ENCODE results near the gene PROCR.
"Not testable (repeated sequence)": the region's sequence is repeated elsewhere in the genome, so short reads cannot be mapped to it uniquely, and the experiment has no call there.

PROCR gene

GRCh38 chr20:35179292-35180212 lies 7.7 kb downstream of the PROCR start:
- H3K36me3 ChIP-seq, result peaks cover 4% of the 10 kb centered on the region; the same call in 1 of the 2 replicates
- TF ChIP-seq Cebpa-rat (IDR thresholded peaks at IDR 0.05), result no peak
- H4K20me1 ChIP-seq, result no peaks in the 10 kb centered on the region
- no peak overlapping the region for H3K4me3 ChIP-seq
- H3K4me2 ChIP-seq, result no peak overlapping the region
- no peak overlapping the region for H3K9ac ChIP-seq
- H3K4me1 ChIP-seq, result no peaks in the 10 kb centered on the region
- no peaks in the 10 kb centered on the region for H3K9me3 ChIP-seq
- H3K27me3 ChIP-seq, result no peaks in the 10 kb centered on the region
- no peak overlapping the region for H3K27ac ChIP-seq

GRCh38 chr20:35180266-35180665 lies 8.4 kb downstream of the PROCR start:
- TF ChIP-seq Cebpa-rat (IDR thresholded peaks at IDR 0.05), result no peak
- no peak overlapping the region for H3K27ac ChIP-seq

GRCh38 chr20:35181731-35182130 lies 9.9 kb downstream of the PROCR start:
- no peak for TF ChIP-seq Cebpa-rat (IDR thresholded peaks at IDR 0.05)
- H3K4me2 ChIP-seq, result no peak overlapping the region
- no peaks in the 10 kb centered on the region for H3K27me3 ChIP-seq
- H3K4me3 ChIP-seq, result no peak overlapping the region
- no peaks in the 10 kb centered on the region for H3K9me3 ChIP-seq
- H3K27ac ChIP-seq, result no peak overlapping the region
- no peaks in the 10 kb centered on the region for H4K20me1 ChIP-seq
- H3K9ac ChIP-seq, result no peak overlapping the region
- no peaks in the 10 kb centered on the region for H3K36me3 ChIP-seq
- H3K4me1 ChIP-seq, result no peaks in the 10 kb centered on the region

More at GRCh38 chr20:35180266-35180665, 8.4 kb downstream of the PROCR start:
- Histone ChIP-seq H3K4me3 (no peak overlapping the region), H4K20me1 (no peaks in the 10 kb centered on the region), H3K9ac (no peak overlapping the region), H3K27me3 (no peaks in the 10 kb centered on the region), H3K4me1 (no peaks in the 10 kb centered on the region), H3K4me2 (no peak overlapping the region), H3K36me3 (peaks cover 4% of the 10 kb centered on the region; the same call in 1 of the 2 replicates), H3K9me3 (no peaks in the 10 kb centered on the region)

- not testable (repeated sequence) for H3K4me2 ChIP-seq, H3K27me3 ChIP-seq, H3K4me3 ChIP-seq, H4K20me1 ChIP-seq, H3K9ac ChIP-seq, H3K36me3 ChIP-seq, H3K9me3 ChIP-seq, H3K27ac ChIP-seq, H3K4me1 ChIP-seq
Observed at GRCh38 chr20:35186691-35187289, 14.9 kb downstream of the PROCR start.

- Histone ChIP-seq H3K9me3 (no peaks in the 10 kb centered on the region), H3K4me2 (no peak overlapping the region), H3K4me3 (no peak overlapping the region), H3K9ac (no peak overlapping the region), H3K27me3 (no peaks in the 10 kb centered on the region), H3K27ac (no peak overlapping the region), H3K4me1 (no peaks in the 10 kb centered on the region), H4K20me1 (no peaks in the 10 kb centered on the region), H3K36me3 (no peaks in the 10 kb centered on the region)
- TF ChIP-seq Cebpa-rat (IDR thresholded peaks at IDR 0.05), result no peak
Observed at GRCh38 chr20:35187584-35188190, 15.8 kb downstream of the PROCR start.

DNA sequence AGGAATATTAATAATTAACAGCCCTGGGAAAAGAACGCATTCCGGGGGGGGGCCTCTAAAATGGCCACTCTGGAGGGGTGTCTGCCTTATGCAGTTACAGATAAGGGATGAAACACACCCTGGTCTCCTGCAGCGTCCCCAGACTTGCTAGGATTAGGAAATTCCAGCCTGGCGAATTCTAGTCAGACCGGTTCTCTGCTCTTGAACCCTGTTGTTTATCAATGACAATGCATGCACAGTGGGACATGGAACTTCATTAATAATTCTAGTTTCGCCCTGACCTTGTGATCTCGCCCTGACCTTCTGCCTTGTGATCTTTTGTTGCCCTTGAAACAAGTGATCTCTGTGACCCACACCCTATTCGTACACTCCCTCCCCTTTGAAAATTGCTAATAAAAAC lies 17.4 kb downstream of the PROCR start:
- not testable (repeated sequence) for H3K27me3 ChIP-seq, H4K20me1 ChIP-seq, H3K27ac ChIP-seq, H3K4me2 ChIP-seq, H3K4me1 ChIP-seq, H3K36me3 ChIP-seq, H3K9ac ChIP-seq, H3K4me3 ChIP-seq, H3K9me3 ChIP-seq

- Histone ChIP-seq H3K4me3 (no peak overlapping the region), H4K20me1 (no peaks in the 10 kb centered on the region), H3K4me1 (no peaks in the 10 kb centered on the region), H3K9ac (no peak overlapping the region), H3K4me2 (no peak overlapping the region), H3K9me3 (0 out of 2 replicates have a peak, but pooled peaks cover 4% of the 10 kb centered on the region), H3K27me3 (no peaks in the 10 kb centered on the region), H3K27ac (no peak overlapping the region), H3K36me3 (no peaks in the 10 kb centered on the region)
- TF ChIP-seq Cebpa-rat (IDR thresholded peaks at IDR 0.05), result no peak
Observed at GRCh38 chr20:35190556-35190955, 18.7 kb downstream of the PROCR start.

DNA sequence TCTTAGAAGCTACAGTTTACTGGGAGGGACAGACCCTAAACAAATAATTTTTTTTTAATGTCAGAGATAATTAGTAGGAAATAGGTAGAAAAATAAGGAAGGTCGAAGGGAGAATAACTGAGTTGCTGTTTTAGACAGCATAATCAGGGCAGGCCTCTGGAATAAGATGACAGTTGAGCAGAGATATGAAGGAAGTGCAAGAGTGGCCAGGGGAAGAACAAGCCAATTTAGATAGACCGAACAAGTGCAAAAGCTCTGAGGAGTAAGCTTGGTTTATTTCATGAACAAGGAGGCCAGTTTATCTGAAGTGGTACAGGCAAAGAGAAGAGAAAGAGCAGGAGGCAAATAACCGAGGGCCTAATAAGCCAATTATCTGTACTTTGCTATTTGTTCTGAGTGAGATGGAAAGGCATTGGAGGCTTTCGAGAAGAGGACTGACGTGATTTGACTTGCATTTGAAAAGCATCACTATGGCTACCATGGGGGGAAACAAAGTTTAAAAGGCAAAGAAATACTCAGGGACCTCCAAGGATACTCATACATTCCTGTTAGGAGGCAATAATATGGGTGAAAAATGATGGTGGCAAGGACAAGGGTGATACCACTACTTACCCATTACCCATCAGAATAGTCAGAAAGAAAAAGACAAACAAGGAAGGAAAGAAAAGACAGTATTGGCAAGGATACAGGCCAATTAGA lies 19.7 kb downstream of the PROCR start:
- Histone ChIP-seq H4K20me1 (no peaks in the 10 kb centered on the region), H3K36me3 (no peaks in the 10 kb centered on the region), H3K4me1 (no peaks in the 10 kb centered on the region), H3K4me2 (no peak overlapping the region), H3K9ac (no peak overlapping the region), H3K27me3 (no peaks in the 10 kb centered on the region), H3K27ac (no peak overlapping the region), H3K9me3 (peaks cover 14% of the 10 kb centered on the region), H3K4me3 (no peak overlapping the region)
- TF ChIP-seq Cebpa-rat (IDR thresholded peaks at IDR 0.05), result no peak

- Histone ChIP-seq H3K4me2 (no peak overlapping the region), H3K4me1 (no peaks in the 10 kb centered on the region), H3K9ac (no peak overlapping the region), H4K20me1 (no peaks in the 10 kb centered on the region), H3K27me3 (no peaks in the 10 kb centered on the region), H3K4me3 (no peak overlapping the region), H3K36me3 (no peaks in the 10 kb centered on the region), H3K9me3 (peaks cover 20% of the 10 kb centered on the region), H3K27ac (no peak overlapping the region)
- TF ChIP-seq Cebpa-rat (IDR thresholded peaks at IDR 0.05), result no peak
Observed at GRCh38 chr20:35192118-35192872, 20.4 kb downstream of the PROCR start.

DNA sequence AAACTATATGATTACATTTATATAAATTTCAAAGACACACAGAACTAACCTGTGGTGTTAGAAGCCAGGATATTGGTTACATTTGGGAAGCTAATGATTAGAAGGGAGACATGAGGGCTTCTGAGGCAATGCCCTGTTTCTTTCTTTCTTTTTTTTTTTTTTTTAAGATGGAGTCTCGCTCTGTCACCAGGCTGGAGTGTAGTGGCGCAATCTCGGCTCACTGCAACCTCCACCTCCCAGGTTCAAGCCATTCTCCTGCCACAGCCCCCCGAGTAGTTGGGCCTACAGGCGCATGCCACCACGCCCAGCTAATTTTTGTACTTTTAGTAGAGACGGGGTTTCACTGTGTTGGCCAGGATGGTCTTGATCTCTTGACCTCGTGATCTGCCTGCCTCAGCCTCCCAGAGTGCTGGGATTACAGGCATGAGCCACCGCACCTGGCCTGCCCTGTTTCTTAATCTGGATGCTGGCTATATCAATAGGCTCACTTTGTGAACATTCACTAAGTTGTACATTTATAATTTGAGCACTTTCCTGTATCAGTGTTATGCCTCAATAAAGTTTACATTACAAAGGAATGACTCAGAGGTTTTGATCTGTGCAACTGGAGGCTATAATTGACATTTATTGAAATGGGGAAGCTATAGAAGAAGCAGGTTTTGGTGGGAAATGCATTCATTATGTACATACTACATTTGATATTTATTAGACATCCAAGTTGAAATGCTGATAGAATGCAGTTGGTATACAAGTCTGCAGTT lies 21.3 kb downstream of the PROCR start:
- not testable (repeated sequence) for H3K4me2 ChIP-seq
- peaks cover 29% of the 10 kb centered on the region for H3K9me3 ChIP-seq

More for the DNA sequence above, 21.3 kb downstream of the PROCR start:
- H3K36me3 ChIP-seq, H3K27me3 ChIP-seq, H3K9ac ChIP-seq, H3K4me1 ChIP-seq, H3K27ac ChIP-seq, H3K4me3 ChIP-seq, H4K20me1 ChIP-seq: not testable (repeated sequence)

All from BLaER1 (cell line).